HG02623 (cell line): ENCODE data around the gene THOC3.
"Not testable (repeated sequence)": the region's sequence is repeated elsewhere in the genome, so short reads cannot be mapped to it uniquely, and the experiment has no call there.

ENCODE experiments used
- ATAC-seq: cut with Tn5 transposase; IDR thresholded peaks from one replicate; pipeline ENCODE4 v1.9.1; 2021; ENCODE audit warnings: moderate library complexity; ENCODE audit not compliant: unreplicated experiment

Gene THOC3

GRCh38 chr5:175940632-175941031, 27.5 kb downstream of the THOC3 start:
- ATAC-seq = not testable (repeated sequence)

- ATAC-seq = not testable (repeated sequence)
These were observed 29.6 kb downstream of the THOC3 start for GRCh38 chr5:175938489-175938888.

- ATAC-seq = not testable (repeated sequence)
These were observed 39.4 kb downstream of the THOC3 start for GRCh38 chr5:175928752-175929151.

GRCh38 chr5:175925106-175925505, 43.0 kb downstream of the THOC3 start:
- not testable (repeated sequence) for ATAC-seq

DNA sequence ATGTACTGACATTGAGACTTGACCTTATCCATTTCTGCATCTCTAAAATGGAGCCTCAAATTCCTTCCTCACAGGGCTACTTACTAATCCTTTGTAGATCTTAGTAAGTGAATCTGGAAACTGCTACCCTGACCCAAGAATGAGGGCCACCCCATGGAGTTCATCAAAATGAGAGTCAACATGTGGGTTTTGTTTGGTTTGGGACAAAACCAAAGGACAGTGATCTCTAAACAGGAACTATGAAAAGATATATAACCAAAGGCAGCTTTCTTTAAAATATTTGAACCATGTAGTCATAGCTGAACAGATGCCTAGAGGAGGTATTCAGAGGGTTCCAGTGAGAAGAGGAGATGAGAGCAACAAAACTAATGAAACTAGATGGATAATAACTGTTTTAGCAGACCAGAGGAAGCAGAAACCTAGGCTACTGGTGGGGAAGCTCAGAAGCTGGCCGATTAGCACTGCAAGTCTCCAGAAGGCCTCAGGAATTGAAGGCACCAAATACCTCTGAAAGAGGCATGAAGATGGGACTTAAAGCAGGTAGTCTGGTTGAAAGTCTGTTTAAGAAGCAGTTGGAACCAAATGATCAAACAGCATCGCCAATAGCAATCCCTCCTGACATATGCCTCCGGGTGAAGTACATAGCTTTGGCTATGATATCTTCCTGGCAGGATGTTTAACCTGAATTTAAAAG, 45.8 kb downstream of the THOC3 start:
- ATAC-seq = no peak

DNA sequence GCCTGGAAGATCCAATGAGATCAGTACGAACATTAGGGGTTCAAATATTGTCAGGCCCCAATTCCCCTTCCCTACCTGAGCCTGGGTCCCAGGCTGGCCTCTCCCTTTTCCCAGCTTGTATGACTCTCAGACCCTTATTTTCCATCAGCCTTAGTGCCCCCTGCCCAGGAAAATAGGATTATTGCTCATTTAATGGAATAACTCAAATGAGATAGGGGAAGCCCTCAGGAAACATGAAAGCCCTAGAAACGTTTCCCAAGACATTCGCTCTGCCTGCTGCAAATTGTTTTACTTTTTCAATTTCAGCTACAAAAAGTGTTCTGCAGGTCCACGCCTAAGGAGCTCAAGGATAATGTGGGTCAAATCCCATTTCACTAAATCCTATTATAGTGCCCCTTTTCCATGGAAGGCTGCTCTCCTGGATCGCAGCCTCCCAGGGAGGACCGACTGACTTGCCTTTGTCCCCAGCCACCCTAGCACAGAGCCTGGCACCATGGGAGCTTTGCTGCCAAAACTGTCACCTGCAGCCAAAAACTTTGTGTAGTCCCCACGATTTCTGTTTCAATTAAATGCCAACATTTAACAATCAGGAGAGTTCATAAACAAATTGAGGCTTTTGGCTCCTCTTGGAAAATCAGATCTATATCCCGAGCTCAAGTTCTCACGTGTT, 46.9 kb downstream of the THOC3 start:
- ATAC-seq = no peak

DNA sequence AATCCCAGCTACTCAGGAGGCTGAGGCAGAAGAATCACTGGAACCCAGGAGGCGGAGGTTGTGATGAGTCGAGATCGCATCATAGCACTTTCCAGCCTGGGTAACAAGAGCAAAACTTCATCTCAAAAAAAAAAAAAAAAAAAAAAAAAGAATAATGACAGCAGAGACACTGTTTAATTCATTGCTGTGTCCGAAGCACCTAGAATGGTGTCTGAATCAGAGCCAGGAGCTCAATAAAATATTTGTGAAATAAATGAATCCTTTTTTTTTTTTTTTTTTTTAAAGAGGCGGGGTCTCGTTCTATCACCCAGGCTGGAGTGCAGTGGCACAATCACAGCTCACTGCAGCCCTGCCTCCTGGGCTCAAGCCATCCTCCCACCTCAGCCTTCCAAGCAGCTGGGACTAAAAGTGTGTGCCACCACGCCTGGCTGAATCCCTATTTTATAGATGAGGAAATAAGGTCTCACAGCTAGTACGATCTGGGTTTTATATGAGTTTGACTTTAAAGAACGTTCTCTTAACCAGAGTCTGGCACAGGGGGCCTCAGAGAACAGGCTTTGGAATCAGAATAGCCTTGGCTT, 47.8 kb downstream of the THOC3 start:
- ATAC-seq = no peak

GRCh38 chr5:175915066-175916037, 52.8 kb downstream of the THOC3 start:
- peak; percentile 56 for ATAC-seq

DNA sequence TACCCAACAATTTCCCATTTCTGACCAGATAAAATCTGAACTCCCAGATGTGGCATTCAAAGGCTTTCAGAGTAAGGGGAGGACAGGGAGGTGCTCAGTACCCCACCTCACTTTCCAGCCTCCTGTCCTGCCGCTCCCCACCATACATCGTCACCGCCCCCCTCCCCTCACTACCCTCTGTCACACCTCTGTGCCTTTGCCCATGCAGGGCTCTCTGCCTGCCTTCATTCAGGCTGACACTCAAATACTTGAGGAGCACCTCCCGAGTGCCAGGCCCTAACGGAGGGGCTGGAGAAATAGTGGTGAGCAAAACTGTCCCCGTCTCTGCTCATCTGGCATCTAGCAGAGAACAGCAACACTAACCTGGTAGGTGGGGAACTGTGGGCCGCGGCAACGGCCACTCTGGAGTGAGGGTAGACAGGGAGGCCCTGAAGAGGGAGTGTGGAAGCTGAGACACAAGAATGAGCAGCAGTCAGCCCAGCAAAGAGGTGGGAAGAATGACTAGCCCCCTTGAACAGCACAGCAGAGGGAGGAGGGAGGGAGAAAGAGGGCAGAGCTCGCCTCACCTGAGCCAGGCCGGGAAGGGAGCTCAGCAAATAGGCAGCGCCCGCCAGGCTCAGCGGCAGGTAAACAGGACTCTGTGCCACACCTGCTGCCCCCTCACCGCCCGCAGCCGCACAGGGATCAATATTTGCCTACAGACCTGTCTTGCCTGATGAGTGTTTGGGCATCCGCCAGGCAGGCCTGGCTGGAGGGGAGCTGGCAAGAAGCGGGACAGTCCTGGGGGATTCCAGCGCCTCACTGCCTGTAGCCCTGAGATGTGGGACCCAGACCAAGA, 54.1 kb downstream of the THOC3 start:
- ATAC-seq = not testable (repeated sequence)

DNA sequence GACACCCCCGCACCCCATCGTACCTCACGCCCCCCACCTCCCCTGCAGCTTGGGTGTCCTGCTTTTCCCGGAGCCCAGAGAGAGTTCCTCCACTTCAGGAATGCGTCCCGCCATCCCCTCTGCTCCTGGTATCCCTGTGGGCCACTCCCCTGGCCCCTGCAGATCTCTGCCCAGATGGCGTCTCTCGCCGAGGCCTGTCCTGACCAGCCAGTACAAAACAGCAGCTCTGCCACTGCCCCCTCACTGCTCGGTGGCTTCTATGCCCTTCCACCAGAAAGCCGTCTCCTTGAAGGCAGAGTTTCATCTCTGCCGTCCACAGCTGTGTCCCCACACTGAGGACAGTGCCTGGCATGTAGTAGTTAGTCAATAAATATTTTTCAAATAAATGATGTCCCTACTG, 58.0 kb downstream of the THOC3 start:
- ATAC-seq = not testable (repeated sequence)
